GM18873 (cell line): ENCODE data around the gene GAP43.

Experiments used
- ATAC-seq: cut with Tn5 transposase; IDR thresholded peaks from one replicate; pipeline ENCODE4 v1.9.1; 2021; ENCODE audit warnings: mild to moderate bottlenecking, moderate library complexity, moderate number of reproducible peaks; ENCODE audit not compliant: unreplicated experiment, low FRiP score

GAP43 gene, protein sequence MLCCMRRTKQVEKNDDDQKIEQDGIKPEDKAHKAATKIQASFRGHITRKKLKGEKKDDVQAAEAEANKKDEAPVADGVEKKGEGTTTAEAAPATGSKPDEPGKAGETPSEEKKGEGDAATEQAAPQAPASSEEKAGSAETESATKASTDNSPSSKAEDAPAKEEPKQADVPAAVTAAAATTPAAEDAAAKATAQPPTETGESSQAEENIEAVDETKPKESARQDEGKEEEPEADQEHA

GRCh38 chr3:115623044-115623868, at the start of gene GAP43:
Gene GAP43 (plus strand): TSS chr3:115623510. CDS start chr3:115623690, 180 bp downstream.
- no peak for ATAC-seq

DNA sequence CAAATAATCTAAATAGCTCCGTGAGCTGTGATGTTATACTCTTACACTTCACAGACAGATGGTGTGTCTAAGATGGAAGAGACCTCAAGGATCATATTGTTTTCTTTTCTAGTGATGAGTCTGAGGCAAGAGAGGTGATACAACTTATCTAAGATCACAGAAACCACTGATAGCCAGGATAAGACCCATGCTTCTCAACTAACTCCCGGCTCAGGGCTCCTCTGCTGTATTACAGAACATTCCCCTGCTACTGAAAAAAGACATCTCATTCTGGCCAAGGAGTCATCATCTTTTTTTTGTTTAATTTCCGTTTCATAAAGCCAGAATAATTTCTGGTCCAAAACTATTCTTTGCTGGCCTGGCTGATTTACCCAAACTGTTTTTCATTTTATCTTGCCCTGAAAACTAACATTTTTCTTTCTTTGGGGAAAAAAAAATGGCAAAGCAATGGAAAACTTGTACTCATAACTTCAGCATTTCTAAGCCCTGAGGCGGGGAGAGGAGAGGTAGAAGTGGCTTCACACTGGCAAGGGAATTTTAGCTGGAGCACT, 46.9 kb upstream of the GAP43 start:
- no peak for ATAC-seq

- no peak for ATAC-seq
Observed at GRCh38 chr3:115577000-115577399, 46.3 kb upstream of the GAP43 start.

- no peak for ATAC-seq
Observed at GRCh38 chr3:115578331-115578730, 45.0 kb upstream of the GAP43 start.

DNA sequence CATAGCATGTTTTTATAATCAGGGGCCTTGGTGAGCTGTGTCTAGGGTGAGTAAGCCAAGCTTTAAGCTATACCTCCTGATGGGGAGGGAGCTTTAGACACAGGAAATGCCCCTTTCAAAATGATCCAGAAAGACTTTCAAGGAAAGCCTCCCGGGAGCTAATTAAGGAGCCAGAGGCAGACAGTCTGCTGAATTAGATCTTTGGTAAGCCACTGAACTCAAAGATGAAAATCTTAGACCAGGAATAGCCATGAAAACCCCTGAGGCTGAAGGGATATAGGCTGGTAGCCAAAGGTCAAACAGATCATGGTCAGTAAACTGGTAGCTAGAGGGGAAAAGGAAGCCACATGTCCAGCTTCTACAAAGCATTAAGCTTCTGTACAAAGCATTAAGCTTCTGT, 42.7 kb upstream of the GAP43 start:
- ATAC-seq, result no peak

DNA sequence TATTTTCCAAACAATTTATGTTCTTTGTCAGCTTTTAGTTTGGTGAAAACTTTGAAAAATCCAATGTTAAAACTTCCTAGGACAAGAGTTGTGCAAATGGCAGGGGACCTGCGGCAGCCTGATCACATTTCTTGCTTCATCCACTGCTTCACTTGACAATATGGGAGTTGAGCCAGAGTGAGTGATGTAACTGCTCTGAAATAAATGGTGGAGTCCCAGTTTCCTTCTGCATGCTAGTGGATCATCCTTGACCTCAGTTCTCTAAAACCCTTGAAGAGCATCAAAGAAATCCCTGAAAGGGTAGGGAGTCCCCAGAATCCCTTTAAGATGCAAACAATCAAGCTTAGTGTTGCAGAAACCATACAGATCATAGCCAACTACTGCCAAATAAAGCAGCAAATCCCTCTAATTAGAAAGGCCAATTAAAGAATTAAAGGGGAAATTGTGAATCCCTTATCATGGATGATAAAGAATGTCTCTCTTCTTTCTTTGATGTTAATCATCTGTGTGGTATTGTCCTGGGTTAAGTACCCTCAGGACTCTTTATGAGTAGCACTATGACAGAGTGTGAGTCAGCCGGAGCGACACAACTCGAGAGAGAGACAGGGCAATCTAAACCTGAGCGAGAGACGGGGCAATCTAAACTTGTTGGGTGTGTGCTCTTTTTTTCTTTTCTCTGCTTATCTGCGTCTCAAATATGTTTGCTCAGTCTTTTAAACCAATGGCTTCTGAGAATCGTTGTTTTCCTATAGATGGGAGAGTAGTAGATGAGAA, 41.8 kb upstream of the GAP43 start:
- no peak for ATAC-seq

- ATAC-seq, result no peak
Observed at GRCh38 chr3:115588201-115589115, 34.9 kb upstream of the GAP43 start.

- ATAC-seq, result no peak
Observed at GRCh38 chr3:115590873-115591272, 32.4 kb upstream of the GAP43 start.

DNA sequence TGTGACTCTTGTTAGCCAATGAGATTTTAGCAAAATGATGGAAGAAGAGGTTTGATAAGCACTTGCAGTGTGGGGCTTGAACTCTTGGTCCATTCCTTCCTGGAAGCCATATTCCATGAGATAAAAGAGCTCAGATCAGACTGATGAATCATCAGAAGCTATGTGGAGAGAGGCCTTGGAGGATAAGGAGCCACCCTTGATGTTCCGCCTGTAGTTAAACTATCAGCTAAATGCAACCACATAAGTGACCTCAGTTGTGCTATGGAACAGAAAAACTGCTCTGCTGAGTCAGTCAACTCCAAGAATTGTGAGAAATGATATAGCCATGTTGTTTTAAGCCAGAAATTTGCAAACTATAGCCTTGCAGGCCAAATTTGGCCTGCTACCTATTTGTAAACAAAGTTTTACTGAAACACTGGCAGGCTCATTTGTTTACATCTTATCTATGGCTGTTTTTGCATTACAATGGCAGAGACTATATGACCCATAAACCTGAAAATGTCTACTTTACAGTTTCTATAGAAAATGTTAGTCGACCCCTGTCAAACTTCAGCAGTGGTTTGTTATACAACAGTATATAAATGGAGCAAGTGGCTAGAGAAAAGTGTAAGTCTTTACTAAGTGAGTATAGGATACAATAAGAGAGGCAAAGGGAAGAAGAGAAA, 27.6 kb upstream of the GAP43 start:
- ATAC-seq, result no peak

GRCh38 chr3:115598216-115598615, 25.1 kb upstream of the GAP43 start:
- ATAC-seq, result no peak

DNA sequence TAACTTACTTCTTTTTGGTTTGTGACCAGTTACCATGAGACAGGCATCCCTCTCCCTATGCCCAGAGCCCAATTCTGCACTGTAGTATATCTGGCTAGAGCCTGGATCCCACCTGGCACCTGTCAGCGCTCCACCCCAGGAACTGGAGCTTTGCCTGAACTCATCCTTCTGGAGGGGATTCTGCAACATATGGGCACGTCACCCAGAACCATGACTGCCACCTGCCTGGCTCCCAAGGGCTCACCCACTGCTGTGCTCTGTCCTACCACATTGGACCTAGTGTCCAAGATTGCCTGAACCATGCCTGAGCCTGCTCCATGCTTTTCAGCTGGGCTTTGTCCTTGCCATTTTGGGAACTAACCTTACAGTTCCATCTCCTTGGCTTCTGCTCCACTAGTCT, 21.1 kb upstream of the GAP43 start:
- no peak for ATAC-seq

DNA sequence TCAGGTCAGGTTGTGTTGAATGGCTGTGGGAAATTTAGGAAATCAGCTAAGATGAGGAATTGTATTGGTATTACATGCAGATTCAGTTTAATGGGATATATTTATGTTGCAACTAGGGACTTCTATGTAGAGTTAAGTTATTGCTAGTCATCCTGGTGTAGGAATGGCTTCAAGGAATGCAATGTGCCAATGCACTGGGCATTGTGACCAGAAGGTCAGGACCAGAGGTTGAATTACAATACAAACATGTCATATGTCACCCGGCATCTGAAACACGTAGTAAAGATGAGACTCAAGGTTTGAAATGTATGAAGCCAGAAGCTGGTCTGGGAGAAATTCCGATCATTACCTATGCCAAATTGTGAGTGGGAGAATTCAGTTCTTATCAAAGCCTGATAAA, 11.7 kb upstream of the GAP43 start:
- ATAC-seq, result no peak

GRCh38 chr3:115615001-115615814, 8.1 kb upstream of the GAP43 start:
- ATAC-seq, result no peak

DNA sequence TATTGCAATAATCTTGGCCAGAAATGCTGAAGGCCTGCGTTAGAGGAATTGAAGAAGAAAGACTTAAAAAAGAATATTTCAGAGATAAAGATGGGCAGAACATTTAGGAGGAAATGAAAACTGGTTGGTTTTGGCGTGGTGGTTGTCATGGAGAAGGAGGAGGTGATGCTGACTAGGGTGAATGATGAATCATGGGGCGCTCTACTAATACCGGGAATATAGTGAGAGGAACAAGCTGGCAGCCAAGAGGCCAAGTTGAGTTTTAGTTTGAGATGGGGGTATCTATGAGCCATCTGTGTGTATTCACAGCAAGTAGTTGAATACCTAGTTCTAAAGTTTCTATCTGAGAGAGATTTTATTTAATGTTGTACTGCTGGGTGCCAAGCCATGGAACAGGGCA, 6.8 kb upstream of the GAP43 start:
- no peak for ATAC-seq

GRCh38 chr3:115617591-115617990, 5.7 kb upstream of the GAP43 start:
- no peak for ATAC-seq

DNA sequence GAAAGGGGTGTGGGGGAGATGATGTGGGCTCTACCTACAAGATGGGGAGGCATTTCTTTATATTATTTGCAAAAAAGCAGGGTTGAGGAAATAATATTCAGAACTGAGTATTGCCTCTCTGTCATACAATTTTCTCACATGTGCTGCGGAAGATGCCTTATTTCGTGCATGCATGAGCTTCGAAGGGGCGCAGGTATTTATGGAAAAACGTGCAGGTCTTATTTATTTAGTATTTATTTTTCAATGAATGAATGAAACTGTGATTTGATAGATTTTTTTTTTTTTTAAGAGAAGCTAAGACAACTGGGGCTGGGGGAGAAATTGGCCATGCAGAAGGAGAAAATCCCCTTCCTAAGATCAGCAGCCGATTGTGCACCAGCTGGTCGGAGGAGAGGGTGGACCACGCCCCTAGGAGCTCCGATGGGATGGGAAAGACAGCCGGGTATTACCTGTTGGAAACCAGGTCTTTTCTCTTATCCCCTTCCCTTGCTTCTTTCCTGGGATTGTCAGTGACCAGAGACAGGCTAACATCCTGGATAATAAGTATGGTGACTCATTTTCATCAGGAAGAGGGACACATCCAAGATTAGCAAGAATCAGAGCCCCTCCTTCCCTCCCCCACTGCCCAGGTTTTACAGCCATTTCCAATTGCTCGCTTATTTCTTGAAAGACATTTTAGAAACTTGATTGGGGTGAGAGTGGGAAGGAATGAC, 875 bp downstream of the GAP43 start:
- no peak for ATAC-seq

DNA sequence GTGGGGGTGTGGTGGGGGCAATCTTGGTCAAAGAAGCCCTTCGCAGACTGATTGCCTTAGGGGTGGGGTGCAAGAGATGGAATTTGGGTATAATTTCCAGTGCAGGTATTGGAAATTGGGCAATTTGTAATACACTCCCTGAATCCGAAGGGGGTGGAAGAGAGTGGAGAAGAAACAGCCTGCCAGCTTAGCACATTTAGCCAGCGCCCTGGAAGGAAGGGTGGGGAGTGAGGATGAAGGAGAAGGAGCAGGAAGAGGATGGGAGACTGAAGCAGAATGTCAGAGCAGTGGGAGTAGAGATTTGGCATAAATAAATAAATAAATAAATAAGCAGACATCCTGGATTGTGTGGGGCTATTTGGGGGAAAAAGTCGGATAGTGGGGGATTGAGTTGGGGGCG, 1.6 kb downstream of the GAP43 start:
- ATAC-seq, result no peak

GRCh38 chr3:115626006-115626409, 2.7 kb downstream of the GAP43 start:
- no peak for ATAC-seq
